Measurements from ENCODE around the gene RBM47.
"Not testable (repeated sequence)": the region's sequence is repeated elsewhere in the genome, so short reads cannot be mapped to it uniquely, and the experiment has no call there.

DNA sequence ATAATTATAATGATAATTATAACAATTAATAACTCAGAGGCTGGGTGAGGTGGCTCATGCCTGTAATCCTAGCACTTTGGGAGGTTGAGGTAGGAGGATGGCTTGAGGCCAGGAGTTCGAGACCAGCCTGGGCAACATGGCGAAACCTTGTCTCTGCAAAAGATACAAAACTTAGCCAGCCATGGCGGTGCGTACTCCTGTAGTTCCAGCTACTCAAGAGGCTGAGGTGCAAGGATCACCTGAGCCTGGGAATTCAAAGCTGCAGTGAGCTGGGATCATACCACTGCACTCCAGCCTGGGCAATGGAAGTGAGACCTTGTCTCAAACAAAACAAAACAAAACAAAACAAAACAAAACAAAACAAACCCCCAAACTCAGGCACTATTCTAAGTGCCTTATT lies 201.8 kb downstream of the RBM47 start:
- TF ChIP-seq EZH2phosphoT487 (IDR thresholded peaks at IDR 0.05; ENCODE audit: borderline replicate concordance); CTCF (conservative IDR thresholded peaks at IDR 0.05; ENCODE audit: low read length): not testable (repeated sequence)

Data from Loucy (cell line).